BE2C (cell line): Measurements from ENCODE around the gene ARID5B.

ENCODE experiments used
- DNase-seq: peaks from one replicate; pipeline ENCODE4 v3.0.0-alpha.2; 2020
- H3K27me3 ChIP-seq: fragments of 250-450 bp; sonication (Bioruptor Pico); 2 replicates; pipeline ENCODE4 v1.5.1; 2020; ENCODE audit warnings: mild to moderate bottlenecking
- H3K36me3 ChIP-seq: fragments of 250-450 bp; sonication (Bioruptor Pico); 2 replicates; pipeline ENCODE4 v1.5.1; 2020; ENCODE audit warnings: mild to moderate bottlenecking
- H3K4me1 ChIP-seq: fragments of 250-450 bp; sonication (Bioruptor Pico); 2 replicates; pipeline ENCODE4 v1.5.1; 2020
- H3K4me3 ChIP-seq: 2 replicates; pipeline ENCODE4 v1.5.1; 2011; ENCODE audit warnings: low read depth, low read length
- H3K9me3 ChIP-seq: fragments of 250-450 bp; sonication (Bioruptor Pico); 2 replicates; pipeline ENCODE4 v1.5.1; 2020
- CTCF ChIP-seq: IDR thresholded peaks from 2 replicates; pipeline ENCODE4 v1.5.1; 2012; ENCODE audit warnings: mild to moderate bottlenecking, low read depth, low read length

The ARID5B gene

GRCh38 chr10:62080905-62081304, 179.4 kb downstream of the ARID5B start:
- Histone ChIP-seq H3K27me3 (no peaks in the 10 kb centered on the region), H3K36me3 (peaks cover under 1% of the 10 kb centered on the region; the same call in 1 of the 2 replicates), H3K4me3 (no peak overlapping the region), H3K9me3 (no peaks in the 10 kb centered on the region), H3K4me1 (peaks cover 26% of the 10 kb centered on the region)
- TF ChIP-seq CTCF, result 0 out of 2 replicates have a peak, but pooled peaks have one; percentile 12
- no peak for DNase-seq

- Histone ChIP-seq H3K36me3 (peaks cover 4% of the 10 kb centered on the region; the same call in 1 of the 2 replicates), H3K27me3 (no peaks in the 10 kb centered on the region), H3K4me1 (peaks cover 26% of the 10 kb centered on the region), H3K9me3 (no peaks in the 10 kb centered on the region), H3K4me3 (no peak overlapping the region)
- DNase-seq, result no peak
- no peak for TF ChIP-seq CTCF
Measured at GRCh38 chr10:62081341-62082270, 180.1 kb downstream of the ARID5B start.

- Histone ChIP-seq H3K4me1 (peaks cover 26% of the 10 kb centered on the region), H3K27me3 (no peaks in the 10 kb centered on the region), H3K36me3 (peaks cover 4% of the 10 kb centered on the region; the same call in 1 of the 2 replicates), H3K4me3 (peak overlapping the region; percentile 8), H3K9me3 (no peaks in the 10 kb centered on the region)
- no peak for TF ChIP-seq CTCF
- no peak for DNase-seq
Measured at GRCh38 chr10:62082271-62082656, 180.8 kb downstream of the ARID5B start.

DNA sequence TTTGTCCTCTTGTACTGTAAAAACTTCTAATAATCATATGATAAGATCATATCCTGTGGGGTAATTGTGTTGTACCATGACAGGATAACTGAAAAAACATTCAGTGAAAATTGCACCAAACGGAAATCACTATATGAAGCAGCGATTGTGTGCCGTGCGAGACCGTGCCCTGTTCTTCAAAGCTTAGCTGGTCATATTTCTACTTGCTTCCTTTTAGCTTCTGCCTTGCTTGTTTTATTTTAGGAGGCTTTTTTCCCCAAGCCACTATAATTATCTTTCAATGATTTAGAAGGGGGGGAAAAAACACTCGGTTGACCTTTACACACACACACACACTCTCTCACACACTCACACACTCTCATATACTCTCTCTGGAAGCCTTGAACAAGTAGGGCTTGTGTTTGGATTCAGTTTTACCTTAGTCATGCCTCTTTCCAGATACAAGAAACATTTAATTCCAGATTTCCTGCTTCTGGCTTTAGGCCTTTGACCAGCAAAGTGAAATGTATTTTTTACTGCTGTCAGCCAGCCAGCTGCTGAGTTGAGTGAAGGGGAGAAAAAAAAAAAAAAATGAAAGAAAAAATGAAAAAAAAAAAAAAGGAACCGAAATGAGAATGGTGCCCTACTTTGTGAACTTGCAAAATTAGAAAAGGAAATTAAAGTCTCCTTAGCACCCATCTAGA, 181.4 kb downstream of the ARID5B start:
- Histone ChIP-seq H3K4me1 (peaks cover 26% of the 10 kb centered on the region), H3K27me3 (no peaks in the 10 kb centered on the region), H3K9me3 (no peaks in the 10 kb centered on the region), H3K4me3 (peak overlapping the region; percentile 8), H3K36me3 (peaks cover 4% of the 10 kb centered on the region; the same call in 1 of the 2 replicates)
- TF ChIP-seq CTCF, result no peak
- DNase-seq, result no peak

DNA sequence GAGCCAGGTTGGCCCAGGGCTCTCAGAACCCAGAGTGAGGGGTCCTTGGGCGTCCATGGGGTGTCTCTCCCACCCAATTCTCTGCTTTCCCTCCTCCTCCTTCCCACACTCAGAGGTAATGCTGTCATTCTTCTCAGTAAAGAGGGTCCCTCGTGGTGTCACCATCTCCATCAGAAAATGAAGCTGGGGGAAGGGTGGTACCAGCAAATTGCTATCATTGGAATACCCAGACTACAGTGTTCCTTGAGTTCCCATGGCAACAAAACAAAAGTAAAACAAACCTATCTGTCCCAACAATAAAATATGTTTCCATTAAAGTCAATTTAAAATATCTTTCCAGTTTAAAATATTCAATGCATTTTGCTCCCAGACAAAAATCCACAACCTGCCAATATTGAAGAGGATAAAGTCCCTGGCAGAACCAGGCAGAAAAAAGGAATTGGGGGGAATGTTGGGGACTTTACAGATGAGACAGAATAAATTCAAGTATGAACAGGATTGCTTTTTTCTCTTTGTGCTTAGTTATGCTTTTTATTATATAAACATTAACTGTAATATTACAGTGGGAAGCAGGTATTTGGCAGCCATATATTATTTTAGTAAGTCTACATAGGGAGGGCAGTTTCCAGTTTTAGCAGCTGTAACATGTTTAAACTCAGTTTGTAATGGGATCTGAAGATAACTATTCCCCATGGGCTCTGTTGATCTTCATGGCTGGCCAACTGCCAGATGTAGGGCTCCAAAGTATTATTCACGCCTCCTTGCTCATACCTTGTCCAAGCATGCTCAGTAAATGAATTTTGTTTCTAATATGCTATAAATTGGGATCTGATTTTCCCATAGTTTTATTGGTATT, 182.1 kb downstream of the ARID5B start:
- Histone ChIP-seq H3K4me3 (no peak overlapping the region), H3K27me3 (no peaks in the 10 kb centered on the region), H3K9me3 (no peaks in the 10 kb centered on the region), H3K4me1 (peaks cover 26% of the 10 kb centered on the region), H3K36me3 (peaks cover 4% of the 10 kb centered on the region; the same call in 1 of the 2 replicates)
- TF ChIP-seq CTCF, result no peak
- peak; percentile 70 for DNase-seq
